Naive thymus-derived CD4-positive, alpha-beta T cell (primary cell): ENCODE results near the gene BLCAP. TPM values are rescaled to one million over a fixed set of nuclear protein-coding genes. Genes with fewer than 3 reads are reported as not detected.

ENCODE experiments used
- ATAC-seq: fragments of 150-1000 bp; cut with Tn5 transposase; 2 replicates; pipeline ENCODE4 v1.10.0; 2021; ENCODE audit warnings: mild to moderate bottlenecking, moderate library complexity
- CTCF ChIA-PET: fragments of 350-600 bp; sonication (Branson Sonifier 250); formaldehyde crosslinking; loops from one replicate; lab custom pipeline; 2021; ENCODE audit warnings: antibody characterized with exemption; lab: Charles Lee
- POLR2A ChIA-PET: fragments of 350-600 bp; sonication (Branson Sonifier 250); formaldehyde crosslinking; loops from one replicate; lab custom pipeline; 2021; ENCODE audit warnings: antibody characterized with exemption, inconsistent platforms; lab: Charles Lee
- DNase-seq, 9 donors: peaks; one replicate each; pipeline versions ENCODE4 v3.0.0 to v3.0.0-alpha.2; 2020 to 2022; ENCODE audit warnings: mixed read lengths in 1 of 9
- H3K27ac ChIP-seq: one replicate; pipeline ENCODE4 v1.7.0; 2013; ENCODE audit warnings: mild to moderate bottlenecking, low read depth, low read length, moderate library complexity
- H3K27me3 ChIP-seq, 2 donors: one replicate each; pipeline ENCODE4 v1.7.0; 2013; ENCODE audit warnings: low read length in 2 of 2, mild to moderate bottlenecking in 2 of 2, moderate library complexity in 2 of 2; ENCODE audit not compliant: control insufficient read depth in 2 of 2, insufficient read depth in 2 of 2
- H3K36me3 ChIP-seq, 3 experiments: 1 replicate in 2 of 3; 2 replicates in 1 of 3; pipeline ENCODE4 v1.7.0; 2013; ENCODE audit warnings: low read length in 3 of 3, mild to moderate bottlenecking in 3 of 3, moderate library complexity in 1 of 3; ENCODE audit not compliant: insufficient read depth in 3 of 3, control insufficient read depth in 2 of 3
- H3K4me1 ChIP-seq, 2 donors: one replicate each; pipeline ENCODE4 v1.7.0; 2013; ENCODE audit warnings: low read length in 2 of 2, mild to moderate bottlenecking in 2 of 2, moderate library complexity in 1 of 2; ENCODE audit not compliant: control insufficient read depth in 2 of 2, insufficient read depth in 2 of 2
- H3K4me3 ChIP-seq: 2 replicates; pipeline ENCODE4 v1.7.0; 2013; ENCODE audit warnings: mild to moderate bottlenecking, low read length
- H3K9me3 ChIP-seq, 3 experiments: 1 replicate in 2 of 3; 2 replicates in 1 of 3; pipeline ENCODE4 v1.7.0; 2013; ENCODE audit warnings: low read length in 3 of 3; ENCODE audit not compliant: control insufficient read depth in 2 of 3
- H3K27ac Mint-ChIP-seq, 9 donors: one replicate each; pipeline ENCODE4 v1.8.0; 2020 to 2022; ENCODE audit warnings: mixed read lengths in 9 of 9, mild to moderate bottlenecking in 8 of 9, moderate library complexity in 5 of 9, inconsistent platforms in 2 of 9
- H3K27me3 Mint-ChIP-seq, 5 donors: one replicate each; pipeline ENCODE4 v1.8.0; 2021 to 2022; ENCODE audit warnings: mixed read lengths in 5 of 5, mild to moderate bottlenecking in 1 of 5
- H3K36me3 Mint-ChIP-seq, 5 donors: one replicate each; pipeline ENCODE4 v1.8.0; 2020 to 2022; ENCODE audit warnings: mixed read lengths in 5 of 5, mild to moderate bottlenecking in 3 of 5, inconsistent platforms in 1 of 5
- H3K4me1 Mint-ChIP-seq, 7 donors: one replicate each; pipeline ENCODE4 v1.8.0; 2020 to 2022; ENCODE audit warnings: mixed read lengths in 7 of 7, mild to moderate bottlenecking in 3 of 7, inconsistent platforms in 1 of 7
- H3K4me3 Mint-ChIP-seq, 10 donors: one replicate each; pipeline ENCODE4 v1.8.0; 2020 to 2022; ENCODE audit warnings: mild to moderate bottlenecking in 10 of 10, mixed read lengths in 10 of 10, moderate library complexity in 6 of 10, inconsistent platforms in 2 of 10
- H3K9me3 Mint-ChIP-seq, 11 donors: one replicate each; pipeline ENCODE4 v1.8.0; 2020 to 2022; ENCODE audit warnings: mixed read lengths in 11 of 11, mild to moderate bottlenecking in 4 of 11, inconsistent platforms in 1 of 11, moderate library complexity in 1 of 11
- intact Hi-C, 2 donors: fragments of 100-400 bp; cut with micrococcal nuclease; formaldehyde crosslinking; loops; one replicate each; pipeline ENCODE4 v1.15.1; 2023
- polyA plus RNA-seq, 2 donors: library from polyadenylated mRNA; unstranded; fragments of 300-500 nt; fragmentation: Illumina TruSeq; gene quantifications; one replicate each; pipeline ENCODE4 v1.2.3, GENCODE V29; 2021
- total RNA-seq, 6 experiments: library from RNA in 5 of 6; stranded (reverse) in 5 of 6; gene quantifications; 1 replicate in 5 of 6; 2 replicates in 1 of 6; pipeline ENCODE4 v1.2.3 and lab custom pipeline; 2021 to 2026

Gene BLCAP
- total and polyA plus RNA-seq, 7 experiments from 2014 or later = 42.1 to 94.7 (median 88.0) TPM

DNA sequence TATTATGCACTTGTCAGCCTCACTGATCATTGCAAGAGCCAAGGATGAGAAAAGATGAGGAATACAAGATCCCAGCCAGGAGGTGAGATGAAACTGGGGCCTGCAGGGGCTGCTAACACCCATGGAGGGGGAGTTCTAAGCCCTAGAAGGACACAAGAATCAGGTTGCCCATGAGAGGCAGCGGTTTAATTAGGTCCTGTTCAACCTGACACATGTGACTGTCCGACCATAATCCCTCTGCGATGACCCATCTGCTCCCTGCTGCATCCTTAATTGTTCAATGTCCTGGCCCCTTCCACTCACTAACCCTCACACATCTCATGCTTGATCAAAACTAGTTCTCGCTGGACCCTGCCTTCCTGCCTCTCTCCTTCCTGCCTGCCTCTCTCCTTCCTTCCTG, 58.8 kb downstream of the BLCAP start:
- Mint-ChIP-seq H3K27me3 (peaks cover 4 to 26% (median 11%) of the 10 kb centered on the region in 5 donors), H3K4me3 (no peak overlapping the region), H3K27ac (no peak overlapping the region), H3K4me1 (peaks cover 0 to 6% (median 0%) of the 10 kb centered on the region in 7 donors), H3K9me3 (no peaks in the 10 kb centered on the region), H3K36me3 (peaks cover 0 to 3% (median 0%) of the 10 kb centered on the region in 5 donors)
- no peaks in the 10 kb centered on the region for H3K9me3 ChIP-seq
- ATAC-seq = no peak
- no peaks in the 10 kb centered on the region for H3K36me3 ChIP-seq
- CTCF ChIA-PET = no interaction called here
- H3K27ac ChIP-seq = no peak overlapping the region
- no peaks in the 10 kb centered on the region for H3K4me1 ChIP-seq
- POLR2A ChIA-PET = no interaction called here
- DNase-seq = no peak
- H3K4me3 ChIP-seq = no peak overlapping the region
- H3K27me3 ChIP-seq = no peaks in the 10 kb centered on the region
- intact Hi-C loops = no loop called here

Other genes starting within 250 kb of the BLCAP start
- gene MANBAL, start 238.2 kb downstream of the BLCAP start, total RNA-seq = 10 to 100 TPM in 3 of 5 experiments, 1 to 10 TPM in 2; 4.2 to 12.3 (median 11.5) TPM
- 10 to 100 TPM; 21.2 to 28.4 TPM for gene MANBAL, start 238.2 kb downstream of the BLCAP start, polyA plus RNA-seq
- 10 to 100 TPM in 1 of 5 experiments, 1 to 10 TPM in 4; 2.8 to 26.6 (median 4.4) TPM for gene SRC, start 181.7 kb downstream of the BLCAP start, total RNA-seq
- under 1 TPM; 0.63 to 0.82 TPM for gene SRC, start 181.7 kb downstream of the BLCAP start, polyA plus RNA-seq
- not detected for gene NNAT, start 6.6 kb downstream of the BLCAP start, total RNA-seq
- gene NNAT, start 6.6 kb downstream of the BLCAP start, polyA plus RNA-seq = not detected
- 10 to 100 TPM; 41.7 to 72.9 (median 49.1) TPM for gene CTNNBL1, start 166.2 kb upstream of the BLCAP start, total RNA-seq
- 10 to 100 TPM; 84.0 to 93.4 TPM for gene CTNNBL1, start 166.2 kb upstream of the BLCAP start, polyA plus RNA-seq